Cardiac fibroblast (primary cell): ENCODE measurements around the gene MRPL51.
A peak's percentile ranks its signal among the peaks of the same experiment; 100 is the strongest.

Experiments used
- DNase-seq, 2 donors: peaks; one replicate each; pipeline versions ENCODE4 v3.0.0 to v3.0.0-alpha.2; 2010; ENCODE audit warnings: low read depth in 2 of 2
- H3K4me3 ChIP-seq, 2 donors: replicated peaks in 1 of 2; 1 replicate in 1 of 2; 2 replicates in 1 of 2; pipeline ENCODE4 v1.5.1; 2011; ENCODE audit warnings: low read depth in 2 of 2, low read length in 2 of 2, mild to moderate bottlenecking in 2 of 2, moderate library complexity in 1 of 2
- CTCF ChIP-seq: IDR thresholded peaks from one replicate; pipeline ENCODE4 v1.5.1; 2011; ENCODE audit warnings: low read depth, mild to moderate bottlenecking, low read length, inconsistent platforms

MRPL51 gene

DNA sequence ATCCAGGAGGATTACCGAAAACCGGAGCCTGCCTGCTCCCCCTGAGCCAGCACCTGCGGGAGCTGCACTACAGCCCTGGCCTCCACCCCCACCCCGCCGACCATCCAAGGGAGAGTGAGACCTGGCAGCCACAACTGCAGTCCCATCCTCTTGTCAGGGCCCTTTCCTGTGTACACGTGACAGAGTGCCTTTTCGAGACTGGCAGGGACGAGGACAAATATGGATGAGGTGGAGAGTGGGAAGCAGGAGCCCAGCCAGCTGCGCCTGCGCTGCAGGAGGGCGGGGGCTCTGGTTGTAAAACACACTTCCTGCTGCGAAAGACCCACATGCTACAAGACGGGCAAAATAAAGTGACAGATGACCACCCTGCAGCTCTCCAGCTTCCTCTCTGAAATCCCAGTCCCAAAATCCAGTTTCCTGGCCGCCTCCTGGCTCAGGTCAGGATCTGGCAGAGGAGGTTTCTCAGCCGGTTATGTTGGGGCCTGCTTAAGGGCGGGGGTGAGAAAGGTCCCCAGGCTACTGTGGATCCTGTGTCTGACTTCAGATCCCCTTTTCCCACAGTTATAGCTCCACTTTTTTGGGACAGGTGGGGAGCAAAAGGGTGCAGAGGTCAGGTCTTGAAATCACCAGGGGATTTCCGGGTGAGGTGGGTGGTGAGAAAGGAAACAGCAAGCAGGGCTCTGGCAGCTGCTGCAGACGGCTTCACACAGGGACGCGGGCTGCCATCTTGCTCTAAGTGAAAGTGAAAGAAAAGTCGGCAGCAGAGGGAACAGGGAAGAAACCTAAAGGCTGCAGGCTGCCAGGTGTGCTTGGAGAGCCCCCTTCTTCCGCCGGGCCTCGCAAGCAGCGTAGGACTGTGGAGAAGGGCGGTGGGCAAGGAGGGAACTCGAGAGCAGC, 41.5 kb downstream of the MRPL51 start, which contains the start of gene TAPBPL:
TAPBPL (plus strand) TSS at position 695 of the 897 bp plus-strand sequence. CDS start 207 bp downstream, outside the sequence.
- DNase-seq, result peak; percentile 78 to 87
- peak within 1 kb of the TSS; percentile 60 to 65 for H3K4me3 ChIP-seq
- no peak for TF ChIP-seq CTCF

DNA sequence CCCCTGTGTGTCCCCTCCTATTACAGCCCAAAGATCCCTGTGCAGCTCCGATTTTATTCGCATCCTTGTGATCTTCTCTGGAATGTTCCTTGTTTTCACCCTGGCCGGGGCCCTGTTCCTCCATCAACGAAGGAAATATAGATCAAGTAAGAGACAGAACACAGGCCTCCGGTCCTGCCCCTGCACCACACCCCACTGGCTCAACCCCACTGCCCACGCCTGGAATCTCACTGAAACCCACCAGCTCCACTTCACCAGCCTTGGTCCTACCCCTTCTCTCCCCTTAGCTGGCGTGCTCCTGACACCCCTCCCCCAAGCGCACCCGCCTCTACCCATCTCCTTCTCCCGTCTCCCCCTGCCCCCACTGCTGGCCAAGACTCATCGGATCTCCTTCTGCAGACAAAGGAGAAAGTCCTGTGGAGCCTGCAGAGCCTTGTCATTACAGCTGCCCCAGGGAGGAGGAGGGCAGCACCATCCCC, 42.2 kb downstream of the MRPL51 start:
- no peak for DNase-seq
- H3K4me3 ChIP-seq, result peak overlapping the region; percentile 60 to 65
- TF ChIP-seq CTCF, result no peak

- no peak for TF ChIP-seq CTCF
- no peak for DNase-seq
- H3K4me3 ChIP-seq, result peak overlapping the region; percentile 60 to 65
Observed at GRCh38 chr12:6450091-6450868, 42.8 kb downstream of the MRPL51 start.

DNA sequence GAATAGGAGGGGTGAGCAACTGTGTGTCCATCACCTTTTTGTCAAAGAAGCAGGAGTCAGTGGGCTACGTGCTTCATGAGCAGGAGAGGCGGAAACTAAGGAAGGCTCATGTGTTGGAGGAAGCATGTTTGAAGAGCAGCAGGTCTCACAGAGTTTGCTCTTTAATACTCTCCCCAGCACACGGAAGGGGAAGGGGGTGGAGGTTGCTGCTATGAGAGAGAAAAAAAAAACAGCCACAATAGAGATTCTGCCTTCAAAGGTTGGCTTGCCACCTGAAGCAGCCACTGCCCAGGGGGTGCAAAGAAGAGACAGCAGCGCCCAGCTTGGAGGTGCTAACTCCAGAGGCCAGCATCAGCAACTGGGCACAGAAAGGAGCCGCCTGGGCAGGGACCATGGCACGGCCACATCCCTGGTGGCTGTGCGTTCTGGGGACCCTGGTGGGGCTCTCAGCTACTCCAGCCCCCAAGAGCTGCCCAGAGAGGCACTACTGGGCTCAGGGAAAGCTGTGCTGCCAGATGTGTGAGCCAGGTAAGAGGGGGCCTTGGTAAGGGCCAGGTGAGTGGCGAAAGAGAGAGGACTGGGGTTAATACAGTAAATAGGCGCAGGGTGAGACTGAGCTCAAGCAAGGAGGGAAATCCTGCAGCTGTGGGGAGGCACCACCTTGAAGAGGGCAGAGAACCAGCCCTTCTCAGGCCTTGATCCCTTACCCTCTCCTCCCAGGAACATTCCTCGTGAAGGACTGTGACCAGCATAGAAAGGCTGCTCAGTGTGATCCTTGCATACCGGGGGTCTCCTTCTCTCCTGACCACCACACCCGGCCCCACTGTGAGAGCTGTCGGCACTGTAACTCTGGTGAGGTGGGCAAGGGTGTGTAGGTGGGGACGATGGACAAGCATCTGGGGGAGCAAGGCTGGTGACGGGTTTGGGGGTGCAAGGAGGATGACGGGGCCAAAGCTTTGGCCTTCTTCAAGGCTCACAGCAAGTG, 48.1 kb downstream of the MRPL51 start, which contains the start of gene CD27:
CD27 (plus strand) TSS at position 252 of the 985 bp plus-strand sequence; CDS start at position 393, 141 bp downstream.
- no peak within 1 kb of the TSS for H3K4me3 ChIP-seq
- DNase-seq, result no peak
- no peak for TF ChIP-seq CTCF

- no peak for DNase-seq
- H3K4me3 ChIP-seq, result no peak overlapping the region
- no peak for TF ChIP-seq CTCF
Observed at GRCh38 chr12:6444031-6444430, 49.0 kb downstream of the MRPL51 start.

- H3K4me3 ChIP-seq, result no peak overlapping the region
- TF ChIP-seq CTCF, result no peak
- DNase-seq, result no peak
Observed at GRCh38 chr12:6443361-6443983, 49.6 kb downstream of the MRPL51 start.
